Posterior vena cava (tissue), 2 donors: ENCODE measurements around the gene BCL6. TPM values are rescaled to one million over a fixed set of nuclear protein-coding genes. Genes with fewer than 3 reads are reported as not detected.
"Not testable (repeated sequence)": the region's sequence is repeated elsewhere in the genome, so short reads cannot be mapped to it uniquely, and the experiment has no call there.

Source experiments
- DNase-seq: peaks from one replicate; pipeline ENCODE4 v3.0.0-alpha.2; 2020; ENCODE audit warnings: low spot score
- intact Hi-C, 2 donors: fragments of 100-400 bp; cut with DNase I; formaldehyde crosslinking; loops; one replicate each; pipeline versions ENCODE4 v1.14.1 to v1.14.2; 2022 to 2023
- total RNA-seq, 2 donors: library from RNA; stranded (reverse); fragmentation: NEBNext Ultra II Directional; extraction: Animal tissue kit (Norgen Biotek cat#: 25700); gene quantifications; one replicate each; pipeline ENCODE4 v1.2.1, GENCODE V29; 2021
- donor health status: DM: yes; HTN: yes; CAD: no.
- donor health status: DM: yes; HTN: yes; CAD: no.

Gene BCL6
- total RNA-seq, 2 donors from 2014 or later: 87.7 to 143 TPM

- intact Hi-C loops: no loop called here
- no peak for DNase-seq
Measured at GRCh38 chr3:187694801-187695200, 50.5 kb downstream of the BCL6 start.

DNA sequence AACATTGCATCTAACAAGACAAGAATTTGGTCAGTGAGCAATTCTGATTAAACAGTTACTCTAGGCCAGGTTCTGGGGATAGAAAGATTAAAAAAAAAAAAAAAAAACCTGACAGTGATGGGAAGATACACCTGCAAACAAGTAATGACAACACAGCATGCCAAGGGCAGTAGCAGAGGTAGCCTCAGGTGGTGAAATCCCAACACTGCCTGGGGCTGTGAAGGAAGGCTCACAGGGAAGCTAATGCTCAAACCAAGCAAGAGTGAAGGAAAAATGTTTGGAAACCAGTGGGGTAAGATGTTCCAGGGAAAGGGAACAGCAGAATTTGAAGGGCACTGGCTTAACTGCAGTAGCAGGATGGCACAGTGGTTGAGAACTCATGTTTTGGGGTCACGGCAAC is 51.8 kb downstream of the BCL6 start:
- no peak for DNase-seq
- intact Hi-C loops: no loop called here

- DNase-seq: no peak
- intact Hi-C loops: no loop called here
Measured at GRCh38 chr3:187689984-187690383, 55.3 kb downstream of the BCL6 start.

DNA sequence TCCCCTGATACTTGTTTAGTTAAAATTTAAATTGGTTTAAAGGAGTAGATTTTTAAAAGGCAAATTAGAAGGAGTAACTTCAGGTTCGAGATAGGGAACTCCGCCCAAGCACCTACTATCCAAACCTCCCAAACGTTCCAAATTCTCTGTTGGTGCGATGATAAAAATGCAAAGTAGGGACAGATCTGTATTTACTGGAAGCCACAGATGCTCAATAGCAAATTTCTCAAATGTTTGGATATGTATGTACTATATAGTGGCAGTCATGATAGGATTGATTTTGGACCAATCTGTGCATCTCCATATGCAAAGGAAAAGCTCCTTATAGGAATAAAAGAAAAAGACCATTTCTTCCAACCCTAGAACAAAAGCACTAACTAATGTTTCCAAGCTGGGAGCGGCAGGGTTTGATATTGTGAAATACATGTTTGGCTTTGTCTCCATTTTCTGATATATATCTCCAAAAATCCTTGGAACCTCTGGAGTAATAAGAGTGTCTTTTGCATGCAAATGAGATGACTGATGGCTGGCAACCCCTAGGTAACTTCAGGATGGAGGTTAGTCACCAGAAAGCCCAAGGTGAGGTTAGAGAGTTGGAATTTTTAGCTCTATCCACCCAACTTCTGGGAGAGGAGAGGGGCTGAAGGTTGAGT is 58.5 kb downstream of the BCL6 start:
- intact Hi-C loops: no loop called here
- no peak for DNase-seq

GRCh38 chr3:187685948-187686347 is 59.3 kb downstream of the BCL6 start:
- DNase-seq: no peak
- intact Hi-C loops: no loop called here

DNA sequence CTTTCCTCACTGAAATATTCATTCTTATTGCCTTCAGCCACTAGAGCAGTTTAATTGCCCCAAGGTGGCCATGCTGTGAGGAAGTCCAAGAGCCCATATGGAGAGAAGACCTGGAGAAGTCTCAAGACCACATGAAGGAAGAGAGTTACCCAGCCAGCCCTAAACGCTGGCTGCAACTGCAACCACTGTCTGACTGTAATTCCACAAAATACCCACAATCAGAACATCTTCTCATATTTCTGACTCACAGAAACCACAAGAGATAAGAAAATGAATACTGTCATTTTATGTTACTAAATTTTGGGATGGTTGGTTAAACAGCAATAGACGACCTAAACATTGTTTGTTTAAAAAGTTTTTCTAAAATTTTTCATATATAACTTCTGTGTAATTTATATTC is 60.4 kb downstream of the BCL6 start:
- DNase-seq: no peak
- intact Hi-C loops: no loop called here

- DNase-seq: no peak
- intact Hi-C loops: no loop called here
Measured at GRCh38 chr3:187684444-187684843, 60.8 kb downstream of the BCL6 start.

GRCh38 chr3:187681756-187682155 is 63.5 kb downstream of the BCL6 start:
- intact Hi-C loops: loop anchor here in 1 of 2 donors (2.0 kb wide), 1 partner anchor 355 kb away; no protein-coding TSS in a partner anchor
- not testable (repeated sequence) for DNase-seq

DNA sequence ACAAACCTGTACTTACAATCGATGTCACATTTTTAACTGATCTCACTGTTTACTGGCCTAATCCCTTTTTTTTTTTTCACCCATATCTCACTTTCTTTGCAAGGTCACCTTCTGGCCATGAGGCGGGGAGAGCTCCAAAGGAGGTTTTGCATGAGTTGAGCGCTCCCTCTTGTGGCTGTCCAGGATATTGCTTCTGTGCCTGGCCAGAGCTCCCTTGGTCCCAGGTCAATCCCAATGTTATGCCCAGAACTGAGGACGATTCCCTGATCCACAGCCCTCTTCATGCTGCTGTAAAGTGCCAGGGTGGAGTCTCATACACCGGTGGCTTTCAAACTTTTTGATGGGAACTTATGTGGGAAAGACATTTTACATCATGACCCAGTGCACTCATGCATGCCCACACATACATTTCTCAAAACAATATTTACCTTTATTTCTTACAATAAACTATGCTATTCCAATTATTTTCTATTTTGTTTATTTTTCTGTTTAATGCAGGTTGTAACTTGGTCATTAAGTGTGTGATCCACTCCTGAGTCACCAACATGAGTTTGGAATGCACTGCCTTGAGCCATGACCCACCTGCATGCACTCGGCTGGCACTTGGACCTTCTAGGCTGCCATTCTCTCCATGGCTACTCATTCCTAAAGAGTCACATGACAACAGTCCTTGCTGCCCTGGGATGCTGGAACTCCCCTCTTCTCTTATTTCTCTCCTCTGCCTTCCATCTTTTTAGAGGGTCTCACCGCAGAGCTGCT is 65.5 kb downstream of the BCL6 start:
- intact Hi-C loops: loop anchor here (2.0 to 10.0 kb wide), 3 partner anchors 361 to 459 kb away; no protein-coding TSS in a partner anchor
- DNase-seq: peak; percentile 90

DNA sequence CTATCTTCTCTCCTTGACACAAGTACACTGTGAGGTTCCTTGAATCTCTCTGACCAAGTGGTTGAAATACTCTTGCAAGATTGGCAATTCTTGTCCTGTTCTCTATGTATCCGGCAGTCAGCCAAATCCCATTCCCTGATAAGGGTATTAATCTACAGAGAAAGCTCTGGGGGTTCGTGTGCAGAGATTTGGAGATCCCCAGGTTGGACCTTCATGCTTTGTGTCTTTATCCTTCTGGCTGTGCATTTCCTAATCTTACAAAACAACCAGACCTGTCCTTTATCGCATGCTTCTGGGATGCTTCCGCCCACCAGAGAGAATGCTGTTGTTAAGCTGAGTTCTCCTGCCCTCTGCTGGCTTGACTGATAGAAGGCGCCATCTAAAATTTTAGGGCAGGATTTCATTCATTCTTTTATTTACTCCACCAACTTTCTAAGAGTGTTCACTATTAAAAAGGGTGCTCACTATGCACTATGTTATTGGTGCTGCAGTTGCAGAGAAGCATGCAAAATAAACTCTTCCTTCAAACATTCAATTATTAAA is 66.5 kb downstream of the BCL6 start:
- no peak for DNase-seq
- intact Hi-C loops: loop anchor here (2.0 to 10.0 kb wide), 3 partner anchors 360 to 458 kb away; no protein-coding TSS in a partner anchor

DNA sequence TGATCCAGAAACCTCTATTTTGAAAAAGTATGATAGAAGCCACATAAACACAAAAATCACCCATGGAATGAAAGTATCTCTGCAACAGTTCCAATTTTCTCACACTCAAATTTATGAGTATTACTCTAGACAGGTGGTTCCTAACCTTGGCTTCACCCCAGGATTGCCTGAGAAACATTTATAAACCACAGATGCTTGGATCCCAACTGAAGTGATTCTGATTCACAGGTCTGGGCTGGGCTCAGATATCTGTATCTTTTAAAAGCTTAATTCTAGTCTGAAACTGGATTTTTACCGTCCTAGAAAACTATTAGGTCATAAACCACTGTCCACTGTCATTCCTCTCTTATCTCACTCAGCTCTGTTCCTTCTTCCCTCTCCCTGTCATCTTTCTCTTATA is 67.7 kb downstream of the BCL6 start:
- intact Hi-C loops: loop anchor here (2.0 to 10.0 kb wide), 3 partner anchors 359 to 457 kb away; no protein-coding TSS in a partner anchor
- no peak for DNase-seq

DNA sequence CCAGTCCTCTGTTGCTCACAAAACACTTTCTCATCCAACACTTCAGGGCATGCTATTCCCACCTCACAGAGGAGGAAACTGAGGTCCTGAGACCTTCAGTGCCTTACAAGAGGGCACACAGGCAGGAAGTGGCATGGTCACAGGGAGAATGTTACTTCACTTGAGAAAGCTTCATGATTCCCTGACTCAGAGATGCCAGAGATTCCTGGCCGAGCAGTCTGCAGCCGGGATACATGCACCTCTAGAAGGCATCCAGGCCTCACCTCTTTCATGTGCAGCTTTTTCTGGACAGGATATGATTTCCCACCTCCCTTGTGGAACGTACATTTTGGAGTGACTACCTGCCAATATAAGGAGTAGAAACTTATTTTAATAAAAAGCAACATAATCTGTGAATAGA is 72.3 kb downstream of the BCL6 start:
- intact Hi-C loops: loop anchor here in 1 of 2 donors (10.0 kb wide), 1 partner anchor 448 kb away; no protein-coding TSS in a partner anchor
- no peak for DNase-seq

Other genes starting within 250 kb of the BCL6 start
- not detected for gene SST, start 75.1 kb downstream of the BCL6 start, total RNA-seq
- gene RTP2, start 42.9 kb downstream of the BCL6 start, total RNA-seq: not detected